Nephron progenitor cell (in vitro differentiated cells): ENCODE measurements around the gene ATP5F1B.

Source experiments
- DNase-seq: peaks from one replicate; pipeline ENCODE4 v3.0.0; 2021
- H3K27ac Mint-ChIP-seq: 2 replicates; pipeline ENCODE4 v1.8.0; 2021; ENCODE audit warnings: mild to moderate bottlenecking, moderate library complexity, mixed read lengths
- H3K27me3 Mint-ChIP-seq: 2 replicates; pipeline ENCODE4 v1.8.0; 2021; ENCODE audit warnings: mild to moderate bottlenecking, low read depth, mixed read lengths; ENCODE audit not compliant: poor library complexity
- H3K36me3 Mint-ChIP-seq: 2 replicates; pipeline ENCODE4 v1.8.0; 2021; ENCODE audit warnings: low read depth, mixed read lengths
- H3K4me1 Mint-ChIP-seq: 2 replicates; pipeline ENCODE4 v1.8.0; 2021; ENCODE audit warnings: mixed read lengths
- H3K4me3 Mint-ChIP-seq: 2 replicates; pipeline ENCODE4 v1.8.0; 2021; ENCODE audit warnings: mild to moderate bottlenecking, moderate library complexity, mixed read lengths
- H3K9me3 Mint-ChIP-seq: 2 replicates; pipeline ENCODE4 v1.8.0; 2021; ENCODE audit warnings: mild to moderate bottlenecking, moderate library complexity, mixed read lengths
- TF ChIP-seq, protein P1 (sequence below): fragments of 200-600 bp; sonication (generic); IDR thresholded peaks from 2 replicates; pipeline ENCODE4 v1.5.0; 2021; ENCODE audit warnings: antibody characterized with exemption

ATP5F1B gene

GRCh38 chr12:56599797-56600196 is 46.0 kb downstream of the ATP5F1B start:
- H3K4me3 Mint-ChIP-seq = no peak overlapping the region
- peaks cover 28% of the 10 kb centered on the region for H3K4me1 Mint-ChIP-seq
- no peaks in the 10 kb centered on the region for H3K9me3 Mint-ChIP-seq
- H3K27me3 Mint-ChIP-seq = no peaks in the 10 kb centered on the region
- DNase-seq = no peak
- H3K36me3 Mint-ChIP-seq = peaks cover 68% of the 10 kb centered on the region
- TF ChIP-seq, protein P1, sequence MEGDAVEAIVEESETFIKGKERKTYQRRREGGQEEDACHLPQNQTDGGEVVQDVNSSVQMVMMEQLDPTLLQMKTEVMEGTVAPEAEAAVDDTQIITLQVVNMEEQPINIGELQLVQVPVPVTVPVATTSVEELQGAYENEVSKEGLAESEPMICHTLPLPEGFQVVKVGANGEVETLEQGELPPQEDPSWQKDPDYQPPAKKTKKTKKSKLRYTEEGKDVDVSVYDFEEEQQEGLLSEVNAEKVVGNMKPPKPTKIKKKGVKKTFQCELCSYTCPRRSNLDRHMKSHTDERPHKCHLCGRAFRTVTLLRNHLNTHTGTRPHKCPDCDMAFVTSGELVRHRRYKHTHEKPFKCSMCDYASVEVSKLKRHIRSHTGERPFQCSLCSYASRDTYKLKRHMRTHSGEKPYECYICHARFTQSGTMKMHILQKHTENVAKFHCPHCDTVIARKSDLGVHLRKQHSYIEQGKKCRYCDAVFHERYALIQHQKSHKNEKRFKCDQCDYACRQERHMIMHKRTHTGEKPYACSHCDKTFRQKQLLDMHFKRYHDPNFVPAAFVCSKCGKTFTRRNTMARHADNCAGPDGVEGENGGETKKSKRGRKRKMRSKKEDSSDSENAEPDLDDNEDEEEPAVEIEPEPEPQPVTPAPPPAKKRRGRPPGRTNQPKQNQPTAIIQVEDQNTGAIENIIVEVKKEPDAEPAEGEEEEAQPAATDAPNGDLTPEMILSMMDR = no peak
- H3K27ac Mint-ChIP-seq = no peak overlapping the region

DNA sequence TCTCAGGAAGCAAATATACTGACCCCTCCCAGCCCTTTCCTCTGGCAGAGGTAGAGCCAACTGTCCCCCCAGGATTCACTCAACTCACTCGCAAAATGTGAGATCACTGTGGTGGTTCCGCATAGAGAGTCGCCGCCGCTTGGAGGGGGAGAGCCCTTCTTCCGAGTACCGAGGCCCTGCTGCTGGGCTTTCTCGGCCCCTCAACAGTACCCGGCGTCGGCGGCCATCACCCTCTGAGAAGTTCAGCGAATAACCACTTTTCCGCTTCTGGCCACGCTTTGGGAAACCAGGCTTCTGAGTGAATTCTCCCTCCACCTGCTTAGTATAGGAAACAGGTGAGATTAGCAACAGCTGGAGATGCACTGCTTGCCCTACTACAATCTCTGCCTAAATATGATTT is 46.7 kb downstream of the ATP5F1B start:
- Mint-ChIP-seq H3K4me1 (peaks cover 35% of the 10 kb centered on the region), H3K27me3 (no peaks in the 10 kb centered on the region), H3K9me3 (no peaks in the 10 kb centered on the region), H3K4me3 (no peak overlapping the region), H3K27ac (no peak overlapping the region), H3K36me3 (peaks cover 61% of the 10 kb centered on the region)
- no peak for DNase-seq
- TF ChIP-seq, protein P1 = no peak

GRCh38 chr12:56596815-56597214 is 49.0 kb downstream of the ATP5F1B start:
- no peaks in the 10 kb centered on the region for H3K9me3 Mint-ChIP-seq
- H3K4me1 Mint-ChIP-seq = peaks cover 39% of the 10 kb centered on the region
- H3K36me3 Mint-ChIP-seq = peaks cover 42% of the 10 kb centered on the region
- no peaks in the 10 kb centered on the region for H3K27me3 Mint-ChIP-seq
- TF ChIP-seq, protein P1 = no peak
- no peak overlapping the region for H3K4me3 Mint-ChIP-seq
- peak overlapping the region; percentile 97 for H3K27ac Mint-ChIP-seq
- DNase-seq = no peak

- TF ChIP-seq, protein P1 = peak; percentile 87
- peak; percentile 73 for DNase-seq
- Mint-ChIP-seq H3K4me1 (peaks cover 55% of the 10 kb centered on the region), H3K36me3 (peaks cover 21% of the 10 kb centered on the region), H3K27ac (peak overlapping the region; percentile 97), H3K27me3 (no peaks in the 10 kb centered on the region), H3K9me3 (no peaks in the 10 kb centered on the region), H3K4me3 (no peak overlapping the region)
These were observed 51.7 kb downstream of the ATP5F1B start for GRCh38 chr12:56593909-56594621.

- H3K36me3 Mint-ChIP-seq = peaks cover 21% of the 10 kb centered on the region
- TF ChIP-seq, protein P1 = no peak
- peaks cover 2% of the 10 kb centered on the region for H3K27me3 Mint-ChIP-seq
- peaks cover 47% of the 10 kb centered on the region for H3K4me1 Mint-ChIP-seq
- no peak overlapping the region for H3K27ac Mint-ChIP-seq
- DNase-seq = no peak
- H3K4me3 Mint-ChIP-seq = no peak overlapping the region
- no peaks in the 10 kb centered on the region for H3K9me3 Mint-ChIP-seq
These were observed 53.8 kb downstream of the ATP5F1B start for GRCh38 chr12:56591961-56592360.

GRCh38 chr12:56591126-56591525 is 54.7 kb downstream of the ATP5F1B start:
- Mint-ChIP-seq H3K4me3 (no peak overlapping the region), H3K36me3 (peaks cover 19% of the 10 kb centered on the region), H3K27ac (peak overlapping the region; percentile 64), H3K9me3 (no peaks in the 10 kb centered on the region), H3K27me3 (peaks cover 2% of the 10 kb centered on the region), H3K4me1 (peaks cover 40% of the 10 kb centered on the region)
- TF ChIP-seq, protein P1 = no peak
- no peak for DNase-seq
